Small intestine (tissue), 7 donors: Measurements from ENCODE around the gene CXCL5. TPM values are rescaled to one million over a fixed set of nuclear protein-coding genes. Genes with fewer than 3 reads are reported as not detected.
"Not testable (repeated sequence)": the region's sequence is repeated elsewhere in the genome, so short reads cannot be mapped to it uniquely, and the experiment has no call there.

Source experiments
- DNase-seq, 2 donors: peaks; one replicate each; pipeline versions ENCODE4 v3.0.0 to v3.0.0-alpha.2; 2013
- FAIRE-seq: peaks from 2 replicates; lab custom pipeline; 2012; peaks lifted over from hg19 to GRCh38; lab: Jason Lieb, UNC
- H3K27ac ChIP-seq, 3 donors: one replicate each; pipeline ENCODE4 v1.5.1; 2013; ENCODE audit warnings: low read length in 2 of 3, mild to moderate bottlenecking in 2 of 3, control low read depth in 1 of 3, inconsistent platforms in 1 of 3, low read depth in 1 of 3, moderate library complexity in 1 of 3
- H3K27me3 ChIP-seq, 3 donors: one replicate each; pipeline ENCODE4 v1.6.1; 2013; ENCODE audit warnings: low read length in 3 of 3, inconsistent platforms in 1 of 3; ENCODE audit not compliant: control insufficient read depth in 3 of 3, insufficient read depth in 3 of 3
- H3K36me3 ChIP-seq, 3 donors: one replicate each; pipeline ENCODE4 v1.6.1; 2013; ENCODE audit warnings: low read length in 3 of 3, inconsistent platforms in 1 of 3, low read depth in 1 of 3, mild to moderate bottlenecking in 1 of 3, moderate library complexity in 1 of 3; ENCODE audit not compliant: control insufficient read depth in 3 of 3, insufficient read depth in 2 of 3
- H3K4me1 ChIP-seq, 3 donors: one replicate each; pipeline ENCODE4 v1.6.1; 2013; ENCODE audit warnings: low read length in 2 of 3, inconsistent platforms in 1 of 3, low read depth in 1 of 3, mild to moderate bottlenecking in 1 of 3, moderate library complexity in 1 of 3; ENCODE audit not compliant: control insufficient read depth in 3 of 3, insufficient read depth in 2 of 3
- H3K4me3 ChIP-seq, 3 donors: one replicate each; pipeline ENCODE4 v1.5.1; 2013; ENCODE audit warnings: low read length in 3 of 3, control low read depth in 1 of 3, inconsistent platforms in 1 of 3, low read depth in 1 of 3, mild to moderate bottlenecking in 1 of 3, moderate library complexity in 1 of 3
- H3K9me3 ChIP-seq, 2 donors: one replicate each; pipeline ENCODE4 v1.6.1; 2013; ENCODE audit warnings: low read depth in 1 of 2, low read length in 1 of 2; ENCODE audit not compliant: control insufficient read depth in 2 of 2, insufficient read depth in 1 of 2
- WGBS, 3 donors: extraction: QIAGEN DNeasy Blood & Tissue Kit; methylation state at CpG; one replicate each; pipeline ENCODE4 v1.1.7; 2013; 5-methylcytosine and 5-hydroxymethylcytosine counted together
- polyA plus RNA-seq, 4 donors: library from polyadenylated mRNA; stranded (reverse) in 3 of 4; unstranded in 1 of 4; fragments of 200-250 nt in 3 of 4; fragments of 120-200 nt in 1 of 4; gene quantifications; one replicate each; pipeline versions ENCODE4 v1.2.1 to v1.2.3, GENCODE V29; 2013
- donor health status: healthy with polysubstance abuse.
- donor health status: control.
- donor health status: control.
- donor health status: Bipolar disorder and iron deficiency.
- donor health status: healthy.

Gene CXCL5
- polyA plus RNA-seq, 4 donors: 0.74 to 1.8 TPM; not detected in 2

DNA sequence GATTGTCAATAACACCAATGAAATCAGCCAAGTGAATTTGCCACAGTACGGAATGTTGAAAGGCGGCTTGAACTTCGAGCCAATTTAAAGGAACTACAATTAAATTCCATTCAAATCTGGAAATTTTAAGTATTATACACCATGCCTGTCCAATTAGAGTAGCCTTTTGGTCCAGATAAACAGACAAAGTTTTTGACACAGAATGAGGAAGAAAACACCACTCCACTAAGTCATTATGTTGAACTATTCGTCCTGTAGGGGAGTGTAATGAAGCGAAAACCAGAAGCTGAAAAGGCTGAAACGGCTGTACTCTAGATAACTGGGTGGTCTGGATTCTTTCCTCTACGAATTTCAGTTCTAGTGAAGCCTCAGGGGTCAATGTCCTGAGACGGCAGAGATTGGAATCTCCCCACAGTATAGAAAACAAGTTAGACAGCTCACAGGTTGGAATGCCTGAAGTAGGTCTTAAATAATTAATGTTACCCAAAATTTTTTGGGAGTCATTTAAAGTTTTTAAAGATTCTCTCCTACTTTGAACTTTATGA, 48.0 kb downstream of the CXCL5 start:
- not testable (repeated sequence) for FAIRE-seq, H3K27me3 ChIP-seq, H3K9me3 ChIP-seq, H3K27ac ChIP-seq, DNase-seq, H3K4me1 ChIP-seq, H3K36me3 ChIP-seq, H3K4me3 ChIP-seq
- WGBS, 3 donors: 67 to 77% (median 73%) methylated on average over 8 of the region's 8 CpGs

DNA sequence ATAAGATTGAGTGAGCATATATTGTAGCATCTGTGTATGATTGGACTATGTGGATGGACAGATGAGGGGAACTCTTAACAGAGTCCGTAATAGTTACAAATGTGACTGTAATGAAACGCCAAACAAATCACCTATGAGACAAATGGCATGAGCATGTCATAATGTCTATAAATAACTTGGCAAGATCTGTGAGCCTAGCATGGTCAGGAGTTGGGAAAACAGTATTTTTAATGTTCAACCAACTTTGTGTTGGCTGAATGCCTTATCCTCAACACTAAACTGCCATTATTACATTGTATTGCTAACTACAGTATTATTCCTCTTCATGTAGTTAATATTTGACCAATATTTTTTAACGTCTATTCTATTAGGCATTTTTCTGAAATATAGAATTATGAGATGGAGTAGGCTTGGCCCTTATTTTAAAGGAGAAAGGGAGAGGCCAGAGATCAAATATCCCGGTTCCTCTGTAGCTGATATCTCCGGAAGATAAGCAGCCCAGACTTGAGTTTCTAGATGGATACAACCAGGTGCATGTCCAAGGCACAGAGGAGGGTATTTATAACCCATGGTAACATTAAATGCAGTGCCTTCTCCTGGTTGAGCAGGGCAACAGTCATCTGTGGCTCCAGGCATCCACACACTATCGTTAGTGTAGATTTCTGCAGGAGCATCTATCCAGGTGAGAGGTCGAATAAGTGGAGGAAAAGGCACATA, 49.3 kb downstream of the CXCL5 start:
- no peaks in the 10 kb centered on the region for H3K36me3 ChIP-seq
- H3K9me3 ChIP-seq: no peaks in the 10 kb centered on the region
- H3K27ac ChIP-seq: no peak overlapping the region
- H3K27me3 ChIP-seq: peaks cover 0 to 5% (median 4%) of the 10 kb centered on the region in 3 donors
- no peak overlapping the region for H3K4me3 ChIP-seq
- FAIRE-seq (no peak), DNase-seq (peak in 1 of 2 donors; percentile 12)
- peaks cover 0 to 4% (median 1%) of the 10 kb centered on the region in 3 donors for H3K4me1 ChIP-seq
- WGBS, 3 donors: 20 to 68% (median 36%) methylated on average over 7 of the region's 7 CpGs

DNA sequence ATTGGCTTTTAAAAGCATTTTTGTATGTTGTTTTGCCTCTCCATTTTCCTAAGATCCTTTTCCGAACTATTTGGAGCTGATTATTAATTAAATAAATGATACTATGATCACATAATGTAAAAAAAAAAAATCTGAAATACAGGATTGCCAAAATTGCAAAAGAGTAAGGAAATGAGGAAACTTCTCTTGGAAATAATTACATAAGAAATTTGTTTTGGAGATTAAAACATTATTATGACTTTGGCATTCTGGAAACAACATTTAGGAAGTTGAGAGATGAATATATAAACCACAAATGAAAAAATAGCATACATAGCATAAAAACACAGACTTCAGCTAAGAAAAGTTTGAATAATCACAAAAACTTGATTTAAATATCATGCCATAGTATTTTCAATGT, 50.2 kb downstream of the CXCL5 start:
- DNase-seq (no peak), FAIRE-seq (peak; percentile 62)
- H3K27ac ChIP-seq: no peak overlapping the region
- H3K4me1 ChIP-seq: peaks cover 0 to 4% (median 4%) of the 10 kb centered on the region in 3 donors
- WGBS, 3 donors: 60 to 77% (median 72%) methylated on average over 1 of the region's 1 CpG
- peaks cover 0 to 14% (median 4%) of the 10 kb centered on the region in 3 donors for H3K27me3 ChIP-seq
- H3K36me3 ChIP-seq: no peaks in the 10 kb centered on the region
- no peaks in the 10 kb centered on the region for H3K9me3 ChIP-seq
- no peak overlapping the region for H3K4me3 ChIP-seq

GRCh38 chr4:73947239-73947985, 51.1 kb downstream of the CXCL5 start:
- Histone ChIP-seq H3K4me3 (no peak overlapping the region), H3K36me3 (no peaks in the 10 kb centered on the region), H3K9me3 (no peaks in the 10 kb centered on the region), H3K27me3 (peaks cover 0 to 14% (median 4%) of the 10 kb centered on the region in 3 donors), H3K4me1 (peaks cover 0 to 4% (median 4%) of the 10 kb centered on the region in 3 donors), H3K27ac (no peak overlapping the region)
- no peak for FAIRE-seq
- DNase-seq: peak; percentile 26 to 43
- WGBS, 3 donors: 26 to 57% (median 32%) methylated on average over 3 of the region's 3 CpGs

DNA sequence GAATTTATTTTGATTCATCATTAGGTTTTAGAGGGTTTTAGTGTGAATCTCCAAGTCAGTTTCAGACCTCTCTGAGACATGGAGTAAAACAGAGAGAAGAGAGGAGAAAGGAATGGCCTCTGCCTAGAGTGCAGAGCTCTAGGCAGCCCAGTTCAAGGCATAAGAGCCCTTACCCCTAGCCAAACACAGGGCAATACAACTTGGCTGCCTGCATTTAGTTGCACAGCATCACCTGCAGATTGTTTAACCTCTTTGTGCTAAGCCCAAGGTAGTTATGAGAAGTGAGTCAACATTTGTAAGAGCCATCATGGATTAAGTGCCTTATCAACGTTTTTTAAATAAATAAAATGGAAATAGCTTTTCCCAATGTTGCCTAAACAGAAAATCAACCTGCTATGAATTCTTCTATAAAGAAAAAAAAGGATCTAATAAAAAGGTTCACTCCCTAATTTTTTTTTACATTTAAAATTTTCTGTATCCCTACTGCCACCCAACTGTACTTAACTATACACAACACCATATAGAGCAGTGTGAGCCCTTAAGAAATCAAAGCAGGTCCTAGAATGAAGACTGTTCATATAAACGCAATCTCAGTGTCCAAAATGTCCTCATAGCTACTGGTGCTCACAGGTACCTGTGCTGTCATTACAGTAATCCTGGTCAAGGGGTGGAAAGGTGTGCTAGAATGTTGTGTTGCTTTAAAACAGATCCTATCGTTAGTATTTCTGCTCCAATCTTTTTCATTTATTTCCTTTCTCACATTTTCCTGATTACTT, 52.6 kb downstream of the CXCL5 start:
- no peak for FAIRE-seq
- WGBS, 3 donors: 58 to 71% (median 63%) methylated on average over 3 of the region's 3 CpGs
- H3K27ac ChIP-seq: no peak overlapping the region

More for the DNA sequence above, 52.6 kb downstream of the CXCL5 start:
- no peak for DNase-seq
- Histone ChIP-seq H3K4me3 (no peak overlapping the region), H3K36me3 (no peaks in the 10 kb centered on the region), H3K9me3 (no peaks in the 10 kb centered on the region), H3K27me3 (peaks cover 0 to 14% (median 4%) of the 10 kb centered on the region in 3 donors), H3K4me1 (peaks cover 0 to 4% (median 4%) of the 10 kb centered on the region in 3 donors)

Other genes starting within 250 kb of the CXCL5 start
- gene CXCL6, start 162.0 kb downstream of the CXCL5 start, polyA plus RNA-seq: 1 to 10 TPM in 2 of 4 donors, under 1 TPM in 1, not detected in 1; 0.49 to 5.9 (median 1.6) TPM
- gene PF4V1, start 145.4 kb downstream of the CXCL5 start, polyA plus RNA-seq: under 1 TPM in 1 of 4 donors, not detected in 3; 0.32 TPM
- 10 to 100 TPM in 2 of 4 donors, 1 to 10 TPM in 2; 2.9 to 13.8 (median 10.1) TPM for gene CXCL1, start 129.3 kb downstream of the CXCL5 start, polyA plus RNA-seq
- gene PF4, start 16.6 kb downstream of the CXCL5 start, polyA plus RNA-seq: under 1 TPM in 2 of 4 donors, not detected in 2; 0.68 to 0.73 TPM
- 1 to 10 TPM in 1 of 4 donors, not detected in 3; 1.5 TPM for gene PPBP, start 10.5 kb downstream of the CXCL5 start, polyA plus RNA-seq
- 1 to 10 TPM in 2 of 4 donors, under 1 TPM in 1, not detected in 1; 0.89 to 5.6 (median 4.9) TPM for gene CXCL3, start 40.0 kb upstream of the CXCL5 start, polyA plus RNA-seq
- 10 to 100 TPM in 1 of 4 donors, 1 to 10 TPM in 3; 1.1 to 24.4 (median 4.4) TPM for gene CXCL2, start 100.5 kb upstream of the CXCL5 start, polyA plus RNA-seq
- 10 to 100 TPM in 1 of 4 donors, 1 to 10 TPM in 3; 4.1 to 14.7 (median 6.6) TPM for gene MTHFD2L, start 159.4 kb upstream of the CXCL5 start, polyA plus RNA-seq